HG03521 (cell line): ENCODE data around the gene PKD2.
"Not testable (repeated sequence)": the region's sequence is repeated elsewhere in the genome, so short reads cannot be mapped to it uniquely, and the experiment has no call there.

Experiments
- ATAC-seq: cut with Tn5 transposase; IDR thresholded peaks from one replicate; pipeline ENCODE4 v1.9.1; 2021; ENCODE audit warnings: mild to moderate bottlenecking, moderate library complexity; ENCODE audit not compliant: unreplicated experiment

The PKD2 gene

DNA sequence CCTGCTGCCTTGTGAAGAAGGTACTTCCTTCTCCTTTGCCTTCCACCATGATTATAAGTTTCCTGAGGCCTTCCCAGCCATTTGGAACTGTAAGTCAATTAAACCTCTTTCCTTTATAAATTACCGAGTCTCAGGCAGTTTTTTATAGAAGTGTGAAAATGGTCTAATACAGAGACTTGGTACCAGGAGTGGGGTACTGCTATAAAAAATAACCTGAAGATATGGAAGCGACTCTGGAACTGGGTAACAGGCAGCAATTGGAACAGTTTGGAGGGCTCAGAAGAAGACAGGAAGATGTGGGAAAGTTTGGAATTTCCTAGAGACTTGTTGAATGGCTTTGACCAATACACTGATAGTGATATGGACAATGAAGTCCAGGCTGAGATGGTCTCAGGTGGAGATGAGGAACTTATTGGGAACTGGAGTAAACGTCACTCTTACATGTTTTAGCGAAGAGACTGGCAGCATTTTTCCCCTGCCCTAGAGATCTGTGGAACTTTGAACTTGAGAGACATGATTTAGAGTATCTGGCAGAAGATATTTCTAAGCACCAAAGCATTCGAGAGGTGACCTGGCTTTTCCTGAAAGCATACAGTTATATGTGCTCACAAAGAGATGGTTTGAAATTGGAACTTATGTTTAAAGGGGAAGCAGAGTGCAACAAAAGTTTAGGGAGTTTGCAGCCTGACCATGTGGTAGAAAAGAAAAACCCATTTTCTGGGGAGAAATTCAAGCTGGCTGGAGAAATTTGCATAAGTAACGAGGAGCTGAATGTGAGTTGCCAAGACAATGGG is 18.6 kb downstream of the PKD2 start:
- ATAC-seq = not testable (repeated sequence)

DNA sequence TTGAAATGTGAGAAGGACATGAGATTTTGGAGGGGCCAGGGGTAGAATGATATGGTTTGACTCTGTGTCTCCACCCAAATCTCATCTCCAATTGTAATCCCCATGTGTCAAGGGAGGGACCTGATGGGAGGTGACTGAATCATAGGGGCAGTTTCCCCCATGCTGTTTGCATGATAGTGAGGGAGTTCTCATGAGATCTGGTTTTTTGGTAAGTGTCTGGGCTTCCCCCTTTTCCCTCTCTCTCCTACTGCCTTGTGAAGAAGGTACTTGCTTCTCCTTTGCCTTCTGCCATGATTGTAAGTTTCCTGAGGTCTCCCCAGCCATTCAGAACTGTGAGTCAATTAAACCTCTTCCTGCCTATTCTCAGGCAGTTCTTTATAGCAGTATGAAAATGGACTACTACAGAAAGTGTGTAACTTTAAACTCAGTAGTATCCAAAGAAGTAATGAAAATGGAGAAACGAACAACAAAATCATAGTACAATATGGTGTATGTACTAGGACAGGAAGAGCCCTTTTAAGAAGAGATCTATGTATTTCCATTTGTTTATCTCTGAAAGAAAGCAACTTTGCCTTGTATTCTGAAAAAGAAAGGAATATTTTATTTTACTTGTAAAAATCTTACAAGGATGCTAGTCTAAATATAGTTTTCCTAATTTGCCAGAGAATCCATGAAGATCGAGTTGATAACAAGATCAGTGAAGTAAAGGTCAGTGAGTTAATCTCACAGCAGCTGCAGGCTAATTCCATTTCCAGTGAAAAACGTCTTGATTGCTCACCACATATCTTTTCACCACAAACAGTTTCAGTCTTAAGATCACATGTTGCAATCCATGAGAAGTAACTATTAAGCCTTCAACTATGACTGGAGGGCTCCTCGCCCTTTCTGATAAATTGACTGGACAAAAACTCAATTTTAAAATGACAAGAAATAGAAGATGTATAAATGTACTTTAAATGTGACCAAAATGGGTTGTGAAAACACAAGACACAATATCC is 20.5 kb downstream of the PKD2 start:
- no peak for ATAC-seq

DNA sequence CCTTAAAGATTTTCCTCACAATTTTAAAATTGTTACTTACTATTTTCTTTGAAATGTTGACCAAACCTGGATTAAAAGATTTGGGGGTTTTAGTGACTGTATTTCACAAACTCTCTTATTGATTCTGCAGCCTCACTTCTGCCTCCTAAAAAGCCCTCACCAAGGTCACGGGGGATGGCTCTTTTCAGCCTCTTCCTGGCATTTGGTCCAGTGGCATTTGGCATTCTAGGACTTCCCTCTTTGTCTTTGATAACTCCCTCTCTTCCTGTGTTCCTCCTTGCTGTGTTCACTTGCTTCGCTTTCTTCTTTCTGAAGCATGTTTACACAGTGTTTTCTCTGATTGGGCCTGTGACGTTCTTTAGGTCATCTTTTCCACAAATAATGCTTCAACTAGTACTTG is 21.5 kb downstream of the PKD2 start:
- ATAC-seq = no peak

DNA sequence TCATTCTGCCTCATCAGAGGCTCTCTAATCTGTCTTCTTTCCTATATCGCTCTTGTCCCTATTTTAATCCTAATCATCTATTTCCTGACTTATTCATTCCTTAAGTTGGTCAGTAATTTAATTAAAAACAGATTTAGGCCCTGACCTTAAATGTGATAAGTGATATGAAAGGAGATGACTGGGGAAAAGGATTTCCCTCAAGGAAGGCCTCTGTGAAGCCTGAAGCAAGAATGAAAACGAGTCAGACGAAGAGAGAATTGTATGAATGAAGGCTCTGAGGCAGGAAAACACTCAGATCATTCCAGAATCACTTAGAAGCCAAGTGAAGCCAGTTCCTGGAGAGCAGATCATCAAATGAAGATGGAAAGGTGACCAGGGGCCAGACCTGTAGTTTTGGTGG is 22.1 kb downstream of the PKD2 start:
- ATAC-seq = no peak

DNA sequence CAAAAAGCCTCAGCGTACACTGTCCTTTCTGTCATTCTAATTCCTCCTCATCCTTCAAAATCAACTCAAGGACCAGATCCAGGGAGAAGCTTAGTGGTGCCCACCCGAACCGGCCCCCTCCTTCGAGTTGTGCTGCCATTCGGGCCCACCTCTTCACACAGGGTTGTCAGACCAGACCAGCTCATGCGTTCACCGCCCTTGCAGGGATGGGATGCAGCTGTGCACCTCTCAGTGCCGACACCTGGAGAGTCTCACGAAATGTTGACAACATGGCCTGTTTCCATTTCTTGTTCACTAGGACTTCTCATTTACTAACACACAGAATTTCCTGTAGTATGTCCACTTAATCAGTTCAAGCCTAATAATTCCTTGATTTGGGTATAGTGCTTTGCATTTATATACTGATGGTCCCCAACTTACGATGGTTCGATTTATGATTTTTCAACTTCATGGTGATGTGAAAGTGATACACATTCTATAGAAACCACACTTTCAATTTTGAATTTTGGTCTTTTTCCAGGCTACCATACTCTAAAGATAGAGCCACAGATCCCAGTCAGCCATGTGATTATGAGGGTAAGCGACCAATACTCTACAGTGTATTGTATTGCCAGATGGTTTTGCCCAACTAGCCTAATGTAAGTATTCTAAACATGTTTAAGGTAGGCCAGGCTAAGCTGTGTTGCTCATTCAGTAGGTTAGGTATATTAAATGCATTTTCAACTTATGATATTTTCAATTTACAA is 23.3 kb downstream of the PKD2 start:
- ATAC-seq = no peak

DNA sequence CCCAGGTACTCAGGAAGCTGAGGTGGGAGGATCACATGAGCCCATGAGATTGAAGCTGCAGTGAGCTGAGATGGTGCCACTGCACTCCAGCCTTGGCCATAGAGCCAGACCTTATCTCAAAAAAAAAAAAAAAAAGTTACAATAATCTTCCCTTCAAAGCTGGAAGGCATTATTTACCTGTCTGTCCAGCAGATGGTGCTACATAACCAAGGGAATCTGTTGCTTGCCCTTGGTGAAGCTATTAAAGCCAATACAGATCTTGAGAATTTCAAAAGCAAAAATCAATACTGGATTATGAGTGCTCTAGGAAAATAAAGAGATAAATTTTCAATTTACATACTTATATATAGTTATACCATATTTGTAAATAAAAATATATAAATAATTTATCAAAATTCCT is 25.9 kb downstream of the PKD2 start:
- ATAC-seq = peak; percentile 59

DNA sequence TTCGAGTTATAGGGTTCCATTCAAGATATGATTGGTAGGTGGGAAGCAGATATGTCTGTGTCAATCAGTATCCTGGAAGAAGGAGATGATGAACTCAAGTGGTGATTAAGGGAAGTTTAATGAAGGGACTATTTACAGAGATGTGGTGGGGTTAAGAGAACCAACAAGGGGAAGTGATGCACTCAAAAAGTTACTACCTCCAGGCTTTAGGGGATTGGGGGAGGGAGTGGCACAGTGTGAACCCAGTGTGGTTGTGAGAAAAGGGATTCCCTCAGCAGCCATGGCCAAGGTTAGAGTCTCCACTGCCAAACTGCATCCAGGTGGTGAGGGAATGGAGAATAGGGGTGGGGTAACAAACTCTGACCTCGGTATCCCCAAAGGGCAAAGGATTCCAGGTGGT is 27.9 kb downstream of the PKD2 start:
- ATAC-seq = no peak

DNA sequence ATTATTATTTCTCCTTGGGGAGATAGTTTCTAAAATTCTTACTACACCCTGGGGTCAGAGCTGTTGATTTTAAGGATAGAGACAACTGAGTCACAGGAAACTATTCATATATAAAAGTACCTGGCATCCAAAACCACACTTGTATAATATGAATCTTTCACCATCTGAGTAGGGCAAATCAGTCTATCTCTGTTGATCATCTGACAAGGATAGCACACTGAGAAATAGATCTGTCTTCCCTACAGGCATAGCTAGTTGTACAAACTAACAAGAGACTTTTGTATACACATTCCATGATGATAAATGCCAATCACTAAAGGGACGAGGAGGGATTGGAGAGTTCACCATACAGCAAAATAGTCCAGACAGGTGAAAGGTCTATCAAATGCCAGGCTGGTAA is 30.0 kb downstream of the PKD2 start:
- no peak for ATAC-seq

DNA sequence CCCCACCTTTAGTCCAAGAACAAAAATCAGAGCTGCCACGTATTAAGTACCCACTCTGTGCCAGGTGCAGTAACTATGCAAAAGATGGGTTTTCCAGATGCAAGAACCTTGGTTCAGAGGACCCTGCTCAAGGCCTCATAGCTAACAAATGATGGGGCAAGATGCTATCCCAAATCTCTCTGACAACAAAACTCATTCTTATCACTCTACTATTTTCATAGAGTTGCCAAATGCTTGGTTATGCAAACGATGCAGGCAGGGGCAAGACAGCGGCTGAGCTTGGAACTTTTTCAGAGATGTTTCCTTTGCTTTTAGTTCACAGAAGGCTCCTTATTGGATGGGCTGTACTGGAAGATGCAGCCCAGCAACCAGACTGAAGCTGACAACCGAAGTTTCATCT is 30.5 kb downstream of the PKD2 start:
- no peak for ATAC-seq

DNA sequence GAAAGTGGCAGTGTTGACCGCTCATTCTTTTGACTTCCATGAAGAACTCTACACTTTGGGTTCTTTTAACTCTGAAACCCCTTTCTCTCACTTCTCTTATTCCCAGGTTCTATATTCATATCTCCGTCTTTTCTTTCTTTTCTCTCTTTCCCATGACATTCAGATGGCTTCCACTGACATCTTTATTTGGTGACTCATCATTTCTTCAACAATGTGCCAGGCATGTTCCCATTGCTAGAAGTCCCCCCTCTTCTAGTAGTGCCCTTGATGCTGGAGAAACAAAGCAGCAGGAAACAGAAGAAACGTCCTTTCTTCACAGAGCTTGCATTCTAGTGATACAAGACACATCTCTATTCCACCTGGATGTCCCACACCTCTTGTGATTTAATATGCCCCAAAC is 33.3 kb downstream of the PKD2 start:
- no peak for ATAC-seq

DNA sequence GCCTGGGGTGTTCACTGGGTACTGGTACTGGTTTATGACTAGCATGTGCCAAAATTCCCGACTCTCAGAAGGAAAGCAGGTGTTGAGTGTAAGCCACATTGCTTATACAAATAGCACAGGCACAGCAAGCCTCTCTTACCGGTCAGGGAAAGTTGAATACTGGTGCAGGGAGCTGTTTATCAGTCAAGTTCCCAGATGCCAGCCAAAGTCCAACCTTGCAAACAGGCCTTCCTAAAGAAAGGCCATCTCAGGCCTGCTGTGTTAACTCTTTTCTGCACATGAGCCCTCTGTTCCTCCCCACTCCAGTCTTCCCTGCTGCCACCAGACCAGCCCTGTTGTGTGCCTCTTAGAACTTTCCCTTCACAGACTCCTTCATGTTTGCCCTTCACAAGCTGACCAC is 34.2 kb downstream of the PKD2 start:
- no peak for ATAC-seq

DNA sequence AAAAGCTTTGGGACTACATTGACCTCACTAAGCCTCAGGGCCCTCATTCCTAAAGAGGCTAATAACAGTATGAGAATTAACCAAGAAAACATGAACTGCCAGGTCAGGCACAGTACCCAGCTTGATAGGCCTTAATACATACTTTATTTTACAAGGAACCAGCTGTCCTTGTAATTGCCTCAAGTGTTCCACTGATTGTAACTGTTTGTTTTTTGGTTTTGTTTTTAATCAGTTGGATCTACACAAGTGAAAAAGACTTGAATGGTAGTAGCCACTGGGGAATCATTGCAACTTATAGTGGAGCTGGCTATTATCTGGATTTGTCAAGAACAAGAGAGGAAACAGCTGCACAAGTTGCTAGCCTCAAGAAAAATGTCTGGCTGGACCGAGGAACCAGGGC is 35.6 kb downstream of the PKD2 start:
- no peak for ATAC-seq

DNA sequence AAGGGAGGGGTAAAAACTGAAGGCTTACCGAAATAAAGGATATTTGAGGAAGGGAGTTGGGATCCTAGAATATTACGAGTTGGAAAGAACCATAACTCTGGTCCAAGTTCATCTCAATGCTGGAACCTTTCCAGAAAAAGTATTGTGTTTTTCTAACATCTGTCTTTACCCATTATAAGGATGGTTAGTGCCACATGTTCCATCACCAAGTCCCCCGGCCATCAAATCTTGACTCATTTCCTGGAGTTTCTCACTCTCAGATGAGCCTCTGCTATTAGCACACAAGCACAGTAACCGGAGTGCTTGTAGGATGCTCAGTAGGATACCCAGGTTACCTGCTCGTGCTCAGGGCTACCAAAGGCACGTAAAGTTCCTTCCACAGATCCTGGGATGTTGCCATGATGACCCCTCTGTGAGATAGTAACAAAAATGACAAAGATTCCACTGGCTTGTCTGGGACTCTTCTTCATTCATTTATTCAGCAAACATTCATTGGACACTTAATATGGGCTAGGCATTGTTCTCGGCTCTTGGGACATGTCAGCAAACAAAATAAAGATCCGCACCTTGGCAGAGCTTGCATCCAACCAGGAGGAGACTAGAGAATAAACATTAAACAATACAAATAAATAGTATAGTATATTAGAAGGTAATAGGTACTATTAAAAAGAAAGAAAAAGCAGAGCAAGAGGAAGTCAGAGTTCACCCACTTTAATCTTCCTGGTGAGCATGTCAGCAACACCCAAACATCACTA is 36.3 kb downstream of the PKD2 start:
- ATAC-seq = no peak

DNA sequence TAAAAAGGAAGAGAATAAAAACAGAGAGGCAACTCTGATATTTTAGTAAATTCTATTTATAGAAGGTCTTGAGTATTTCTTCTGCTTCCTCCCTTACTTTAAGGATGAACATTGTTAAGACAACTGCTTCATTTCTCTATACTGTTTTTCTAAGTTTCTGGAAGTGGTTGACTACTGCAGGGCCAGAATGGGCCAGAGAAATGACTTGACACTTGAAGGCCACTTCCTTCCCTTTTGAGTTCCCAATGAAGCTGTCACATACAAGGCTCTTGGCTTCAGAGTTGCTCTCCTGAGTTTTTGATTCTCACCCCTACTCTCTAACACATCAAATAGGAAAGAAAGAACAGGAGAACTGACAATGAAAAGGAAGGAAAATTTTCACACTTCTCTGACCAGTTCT is 37.6 kb downstream of the PKD2 start:
- no peak for ATAC-seq

DNA sequence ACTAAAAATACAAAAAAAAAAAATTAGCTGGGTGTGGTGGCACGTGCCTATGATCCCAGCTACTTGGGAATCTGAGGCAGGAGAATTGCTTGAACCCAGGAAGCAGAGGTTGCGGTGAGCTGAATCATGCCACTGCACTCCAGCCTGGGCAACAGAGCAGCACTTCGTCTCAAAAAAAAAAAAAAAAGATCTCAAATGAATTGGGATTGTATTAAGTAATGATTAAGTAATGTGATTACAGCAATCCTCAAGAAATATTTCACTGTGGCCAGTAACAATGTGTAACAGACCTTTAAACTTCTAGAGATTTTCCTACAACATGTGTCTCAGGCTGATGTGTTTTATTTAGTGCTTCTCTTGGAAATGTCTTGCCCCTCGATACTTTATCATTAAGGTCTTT is 46.8 kb downstream of the PKD2 start:
- ATAC-seq = no peak

DNA sequence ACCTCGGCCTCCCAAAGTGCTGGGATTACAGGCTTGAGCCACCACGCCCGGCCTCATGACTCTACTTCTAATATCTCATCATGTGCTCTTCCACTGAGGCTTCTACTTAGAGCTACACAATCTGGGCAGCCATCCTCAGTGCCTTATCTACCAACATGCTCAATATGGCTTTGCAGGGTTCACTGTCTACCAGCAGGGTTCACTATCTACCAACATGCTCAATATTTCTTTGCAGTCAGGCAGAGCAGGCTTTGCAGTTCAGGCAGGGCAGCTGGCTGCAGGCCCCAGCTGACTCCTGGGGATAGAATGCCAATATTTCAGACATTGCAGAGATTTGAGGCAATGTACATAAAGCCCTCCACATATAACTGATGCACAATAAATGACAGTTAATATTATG is 47.5 kb downstream of the PKD2 start:
- no peak for ATAC-seq

DNA sequence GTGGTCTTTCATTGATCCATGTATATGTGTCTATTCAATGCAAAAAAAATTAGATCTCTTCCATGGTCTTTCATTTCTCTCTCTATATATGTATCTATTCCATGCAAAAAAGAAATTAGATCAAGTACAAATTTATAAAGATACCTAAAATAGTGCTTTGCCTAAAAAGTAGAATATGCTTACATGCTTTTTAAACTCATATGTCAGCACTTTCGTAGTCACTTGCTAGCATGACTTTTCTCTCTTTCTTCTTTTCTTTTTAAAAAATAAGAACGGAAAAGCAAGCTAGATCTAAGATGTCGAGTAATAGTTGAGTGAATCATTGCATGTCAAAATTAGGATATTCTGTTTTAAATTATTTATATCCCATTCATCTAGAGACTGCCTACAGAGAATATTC is 50.9 kb downstream of the PKD2 start:
- ATAC-seq = no peak

DNA sequence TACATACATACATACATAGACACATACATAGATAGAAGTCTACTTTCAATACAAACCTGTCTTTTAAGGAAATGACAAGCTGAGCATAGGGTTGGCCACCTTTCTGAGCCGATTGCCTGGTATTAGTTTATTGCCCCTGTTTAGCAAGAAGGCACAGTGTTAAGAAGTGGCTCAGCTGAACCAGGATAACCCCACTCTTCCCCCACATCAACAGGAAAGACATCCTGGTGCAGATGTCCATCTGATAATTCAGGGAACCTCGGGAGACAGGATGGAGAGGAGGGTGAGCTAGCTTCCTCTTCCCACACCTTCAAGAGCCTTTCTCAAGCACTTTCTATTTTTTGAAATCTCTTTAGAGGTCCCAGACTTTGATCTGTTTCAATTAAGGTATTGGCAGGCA is 52.3 kb downstream of the PKD2 start:
- ATAC-seq = no peak

DNA sequence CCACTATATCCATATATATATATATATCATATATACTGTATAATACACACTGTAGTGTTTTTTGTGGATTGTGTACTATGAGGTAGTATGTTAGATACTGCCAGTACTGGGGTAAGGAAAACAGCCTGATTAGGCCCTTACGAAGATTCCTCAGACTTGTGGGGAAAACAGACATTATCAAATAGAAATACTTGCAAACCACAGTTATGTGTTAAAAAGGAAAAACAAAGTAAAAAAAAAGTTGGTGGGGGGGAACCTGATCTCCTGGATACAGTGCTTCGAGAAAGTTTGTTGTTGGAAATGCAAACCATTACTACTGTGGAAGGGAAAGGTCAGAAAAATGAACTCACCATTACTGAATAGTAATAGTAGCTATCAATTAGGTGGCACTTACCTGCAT is 53.0 kb downstream of the PKD2 start:
- ATAC-seq = no peak

DNA sequence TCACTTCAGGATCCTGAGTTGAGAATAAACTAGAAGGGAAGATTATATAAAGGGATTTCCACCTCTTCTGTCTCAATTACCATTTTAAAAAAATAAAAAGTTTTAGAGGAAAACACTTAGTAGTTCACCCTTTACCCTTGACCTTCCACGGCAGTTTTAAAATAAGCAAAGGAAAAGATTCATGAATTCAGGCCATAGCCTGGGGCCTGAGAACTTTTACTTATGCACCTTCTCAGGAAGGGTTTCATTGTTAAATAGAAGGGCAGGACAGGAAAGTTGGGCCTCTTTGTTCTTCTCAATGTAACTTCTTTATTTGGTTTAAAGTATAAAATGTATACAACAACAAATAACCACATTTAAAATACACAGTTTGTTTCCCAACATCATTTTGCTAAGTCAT is 54.9 kb downstream of the PKD2 start:
- no peak for ATAC-seq

DNA sequence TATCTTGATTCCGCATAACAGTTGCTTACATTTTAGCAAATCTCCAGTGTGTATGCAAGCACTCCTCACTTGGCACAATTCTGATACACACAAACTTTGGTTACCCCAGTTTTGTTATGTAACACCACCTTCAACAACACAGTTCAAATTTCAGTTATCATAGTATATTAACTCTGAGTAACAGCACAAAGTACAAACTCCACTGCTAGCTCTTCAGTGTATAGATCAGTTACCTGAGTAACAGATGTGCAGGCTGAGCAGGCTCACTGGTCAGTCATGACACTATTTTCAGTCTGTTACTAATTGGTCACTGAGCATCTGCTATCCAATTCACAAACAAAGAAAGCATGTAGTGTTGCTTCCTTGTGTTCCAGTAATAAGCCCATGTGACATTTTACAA is 55.4 kb downstream of the PKD2 start:
- no peak for ATAC-seq
